Measurements from ENCODE around the gene CALR. TPM values are rescaled to one million over a fixed set of nuclear protein-coding genes. Genes with fewer than 3 reads are reported as not detected.
"Not testable (repeated sequence)": the region's sequence is repeated elsewhere in the genome, so short reads cannot be mapped to it uniquely, and the experiment has no call there.

Gene CALR
- total RNA-seq, 1 donor from 2014 or later = 721 TPM

DNA sequence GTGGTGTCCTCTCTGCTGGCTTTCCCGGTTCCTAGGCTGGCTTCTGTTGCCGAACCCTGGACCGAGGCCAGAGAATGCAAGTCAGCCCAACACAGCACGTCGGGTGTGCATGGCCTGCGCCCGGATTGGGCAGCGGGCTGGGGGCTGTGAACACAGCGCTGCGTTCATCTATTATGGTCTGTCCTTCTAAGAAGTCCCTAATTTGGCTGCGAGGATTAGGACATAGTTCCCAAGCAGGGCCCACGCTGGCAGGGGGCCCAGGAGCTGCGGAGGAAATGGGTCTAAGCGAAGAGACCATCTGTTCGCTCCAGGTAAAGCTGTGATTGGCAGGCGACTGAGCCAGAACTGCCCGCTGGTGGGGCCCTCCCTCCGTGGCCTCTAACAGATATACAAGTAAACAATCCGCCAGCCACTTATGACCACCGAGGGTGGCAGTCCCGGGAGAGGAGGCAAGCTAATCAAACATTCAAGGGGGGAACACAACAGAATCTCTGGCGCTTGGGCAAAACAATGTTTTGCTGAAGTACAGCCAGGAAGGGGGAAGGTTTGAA, 25.3 kb upstream of the CALR start:
- Mint-ChIP-seq H3K4me1 (peaks cover 12% of the 10 kb centered on the region), H3K27me3 (no peaks in the 10 kb centered on the region), H3K4me3 (no peak overlapping the region), H3K27ac (no peak overlapping the region), H3K36me3 (ENCODE audit: low read depth) (no peaks in the 10 kb centered on the region), H3K9me3 (no peaks in the 10 kb centered on the region)
- ChIA-PET CTCF (interaction anchor here (0.8 to 0.9 kb wide), 2 partner anchors 23 to 151 kb away, joined by 3 read pairs; partner anchors contain the start of gene GCDH), POLR2A (interaction anchor here (0.7 to 2.4 kb wide), 4 partner anchors 20 to 37 kb away, joined by 3 to 8 read pairs (median 4); partner anchors contain the start of genes FARSA and GCDH)
- no peak for DNase-seq
- no peak for ATAC-seq (ENCODE audit: low read depth)
- intact Hi-C loops (cut with micrococcal nuclease) = no loop called here
- TF ChIP-seq, protein P1, sequence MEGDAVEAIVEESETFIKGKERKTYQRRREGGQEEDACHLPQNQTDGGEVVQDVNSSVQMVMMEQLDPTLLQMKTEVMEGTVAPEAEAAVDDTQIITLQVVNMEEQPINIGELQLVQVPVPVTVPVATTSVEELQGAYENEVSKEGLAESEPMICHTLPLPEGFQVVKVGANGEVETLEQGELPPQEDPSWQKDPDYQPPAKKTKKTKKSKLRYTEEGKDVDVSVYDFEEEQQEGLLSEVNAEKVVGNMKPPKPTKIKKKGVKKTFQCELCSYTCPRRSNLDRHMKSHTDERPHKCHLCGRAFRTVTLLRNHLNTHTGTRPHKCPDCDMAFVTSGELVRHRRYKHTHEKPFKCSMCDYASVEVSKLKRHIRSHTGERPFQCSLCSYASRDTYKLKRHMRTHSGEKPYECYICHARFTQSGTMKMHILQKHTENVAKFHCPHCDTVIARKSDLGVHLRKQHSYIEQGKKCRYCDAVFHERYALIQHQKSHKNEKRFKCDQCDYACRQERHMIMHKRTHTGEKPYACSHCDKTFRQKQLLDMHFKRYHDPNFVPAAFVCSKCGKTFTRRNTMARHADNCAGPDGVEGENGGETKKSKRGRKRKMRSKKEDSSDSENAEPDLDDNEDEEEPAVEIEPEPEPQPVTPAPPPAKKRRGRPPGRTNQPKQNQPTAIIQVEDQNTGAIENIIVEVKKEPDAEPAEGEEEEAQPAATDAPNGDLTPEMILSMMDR (IDR thresholded peaks at IDR 0.05) = no peak

DNA sequence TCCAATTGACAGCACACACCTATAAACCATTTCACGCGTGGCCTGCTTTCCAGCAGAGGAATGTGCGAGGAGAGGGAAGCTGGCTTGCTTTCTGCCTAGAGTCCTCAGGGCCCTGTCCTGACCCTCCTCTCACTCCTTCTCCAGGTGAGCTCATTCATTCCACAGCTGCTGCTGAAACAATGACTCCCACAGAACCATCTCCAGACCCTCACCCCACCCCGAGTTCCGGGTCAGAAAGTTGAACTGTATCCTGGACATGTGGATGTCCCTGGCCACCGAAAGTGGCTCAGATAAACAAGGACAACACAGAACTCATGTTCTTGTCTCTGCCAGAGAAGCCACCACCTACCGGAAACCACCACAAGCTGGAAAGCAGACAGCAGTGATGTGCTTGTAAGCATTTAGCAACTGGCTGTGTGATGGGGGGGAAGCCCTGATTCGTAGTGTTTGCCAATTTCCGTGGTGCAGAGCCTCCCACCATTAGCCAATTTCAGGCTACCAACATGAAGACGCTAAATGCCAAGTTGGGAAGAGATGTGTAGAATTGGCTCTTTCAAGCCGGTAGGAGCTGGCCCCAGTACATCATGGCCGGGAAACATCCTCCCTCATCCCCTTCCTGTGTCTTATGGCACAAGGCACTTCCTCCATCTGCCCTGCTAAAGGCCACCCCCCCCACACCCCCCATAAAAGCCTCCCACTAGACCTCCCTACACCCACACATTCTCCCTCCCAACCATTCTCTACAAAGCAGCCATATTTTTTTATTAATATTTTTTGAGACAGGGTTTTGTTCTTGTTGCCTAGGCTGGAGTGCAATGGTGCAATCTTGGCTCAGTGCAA, 24.3 kb upstream of the CALR start:
- TF ChIP-seq, protein P1 (IDR thresholded peaks at IDR 0.05) = no peak
- H3K9me3 Mint-ChIP-seq = no peaks in the 10 kb centered on the region
- peaks cover under 1% of the 10 kb centered on the region for H3K36me3 Mint-ChIP-seq (ENCODE audit: low read depth)
- CTCF ChIA-PET = interaction anchor here (0.9 kb wide), 1 partner anchor 24 kb away, joined by 3 read pairs; the partner anchor contains the start of gene GCDH
- POLR2A ChIA-PET = interaction anchor here (0.6 to 2.4 kb wide), 5 partner anchors 19 to 121 kb away, joined by 3 to 8 read pairs (median 3); partner anchors contain the start of genes FARSA and GCDH
- DNase-seq = no peak
- H3K27me3 Mint-ChIP-seq = no peaks in the 10 kb centered on the region
- no peak overlapping the region for H3K27ac Mint-ChIP-seq
- intact Hi-C loops (cut with micrococcal nuclease) = no loop called here
- peak; percentile 53 for ATAC-seq (ENCODE audit: low read depth)
- no peak overlapping the region for H3K4me3 Mint-ChIP-seq
- peaks cover 16% of the 10 kb centered on the region for H3K4me1 Mint-ChIP-seq

DNA sequence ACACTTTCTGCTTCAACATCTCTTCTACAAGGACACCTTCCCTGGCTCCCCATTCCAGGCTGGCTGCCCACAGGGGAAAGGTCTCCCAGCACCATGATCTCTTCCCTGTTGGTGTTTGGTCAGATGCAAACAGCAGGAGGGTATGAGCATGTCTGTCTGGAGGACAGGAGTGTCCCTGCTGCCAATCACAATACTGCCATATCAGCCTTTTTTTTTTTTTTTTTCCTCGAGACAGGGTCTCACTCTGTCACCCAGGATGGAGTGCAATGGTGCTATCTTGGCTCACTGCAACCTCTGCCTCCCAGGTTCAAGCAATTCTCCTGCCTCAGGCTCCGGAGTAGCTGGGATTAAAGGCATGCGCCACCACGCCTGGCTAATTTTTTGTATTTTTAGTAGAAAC, 22.5 kb upstream of the CALR start:
- H3K4me3 Mint-ChIP-seq; intact Hi-C loops (cut with micrococcal nuclease); H3K27ac Mint-ChIP-seq; ATAC-seq (ENCODE audit: low read depth); DNase-seq; H3K27me3 Mint-ChIP-seq; H3K9me3 Mint-ChIP-seq; H3K36me3 Mint-ChIP-seq (ENCODE audit: low read depth): not testable (repeated sequence)
- ChIA-PET CTCF (interaction anchor here (1.7 kb wide), 1 partner anchor 50 kb away, joined by 3 read pairs; no protein-coding TSS in a partner anchor), POLR2A (interaction anchor here (0.7 to 2.4 kb wide), 4 partner anchors 10 to 25 kb away, joined by 3 to 8 read pairs (median 4); partner anchors contain the start of genes FARSA and GCDH)
- H3K4me1 Mint-ChIP-seq = peaks cover 23% of the 10 kb centered on the region

DNA sequence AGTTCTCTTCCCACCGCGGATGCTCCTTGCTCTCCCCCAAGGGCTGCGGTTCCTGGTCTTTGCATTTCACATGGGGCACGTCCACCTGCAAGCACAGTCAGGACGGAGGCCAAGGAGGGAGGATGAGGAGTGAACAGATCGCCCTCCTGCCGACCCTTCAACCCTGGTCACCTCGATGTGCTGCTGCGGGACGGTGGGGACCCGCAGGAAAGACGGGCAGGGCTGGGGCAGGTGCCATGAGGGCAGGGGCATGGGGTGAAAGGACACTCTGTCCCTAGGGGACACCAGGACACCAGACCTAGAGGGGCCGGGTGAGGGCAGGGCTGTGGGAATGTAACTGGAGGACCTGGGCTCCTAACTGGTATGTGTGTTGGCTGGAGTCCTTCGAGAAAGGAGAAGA, 20.2 kb upstream of the CALR start:
- H3K4me3 Mint-ChIP-seq = no peak overlapping the region

DNA sequence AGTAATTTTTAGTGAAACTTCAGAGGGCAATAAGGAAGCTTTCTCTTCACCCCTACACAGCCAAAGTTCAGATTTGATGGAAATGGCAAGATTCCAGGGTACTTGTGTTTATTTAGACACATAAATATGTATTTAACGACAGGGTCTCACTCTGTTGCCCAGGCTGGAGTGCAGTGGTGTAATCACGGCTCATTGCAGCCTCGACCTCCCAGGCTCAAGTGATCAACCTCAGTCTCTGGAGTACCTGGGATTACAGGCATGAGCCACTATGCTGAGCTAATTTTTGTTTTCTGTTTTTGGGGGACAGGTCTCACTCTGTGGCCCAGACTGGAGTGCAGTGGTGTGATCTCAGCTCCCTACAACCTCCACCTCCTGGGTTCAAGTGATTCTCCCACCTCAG, 17.4 kb upstream of the CALR start:
- TF ChIP-seq, protein P1 (IDR thresholded peaks at IDR 0.05) = no peak
- Mint-ChIP-seq H3K36me3 (ENCODE audit: low read depth) (peaks cover 35% of the 10 kb centered on the region), H3K4me3 (no peak overlapping the region), H3K27me3 (no peaks in the 10 kb centered on the region), H3K4me1 (peaks cover 11% of the 10 kb centered on the region), H3K9me3 (no peaks in the 10 kb centered on the region), H3K27ac (no peak overlapping the region)
- CTCF ChIA-PET = no interaction called here
- POLR2A ChIA-PET = interaction anchor here (0.7 to 4.2 kb wide), 4 partner anchors 12 to 156 kb away, joined by 4 to 46 read pairs (median 6); partner anchors contain the start of gene FARSA
- intact Hi-C loops (cut with micrococcal nuclease) = no loop called here
- DNase-seq (no peak), ATAC-seq (ENCODE audit: low read depth) (no peak)

More for the DNA sequence above, 20.2 kb upstream of the CALR start:
- POLR2A ChIA-PET = interaction anchor here (0.7 to 1.2 kb wide), 3 partner anchors 19 to 112 kb away, joined by 4 to 7 read pairs (median 4); partner anchors contain the start of gene RNASEH2A
- Mint-ChIP-seq H3K36me3 (ENCODE audit: low read depth) (peaks cover 15% of the 10 kb centered on the region), H3K27me3 (no peaks in the 10 kb centered on the region), H3K4me1 (peaks cover 21% of the 10 kb centered on the region), H3K9me3 (no peaks in the 10 kb centered on the region), H3K27ac (no peak overlapping the region)
- no peak for ATAC-seq (ENCODE audit: low read depth)
- intact Hi-C loops (cut with micrococcal nuclease) = loop anchor here (2.0 kb wide), 1 partner anchor 37 kb away; the partner anchor contains the start of gene DNASE2
- CTCF ChIA-PET = no interaction called here
- no peak for DNase-seq
- TF ChIP-seq, protein P1 (IDR thresholded peaks at IDR 0.05) = no peak
